ENCODE measurements around the gene TRMT11.
"Not testable (repeated sequence)": the region's sequence is repeated elsewhere in the genome, so short reads cannot be mapped to it uniquely, and the experiment has no call there.

Gene TRMT11

DNA sequence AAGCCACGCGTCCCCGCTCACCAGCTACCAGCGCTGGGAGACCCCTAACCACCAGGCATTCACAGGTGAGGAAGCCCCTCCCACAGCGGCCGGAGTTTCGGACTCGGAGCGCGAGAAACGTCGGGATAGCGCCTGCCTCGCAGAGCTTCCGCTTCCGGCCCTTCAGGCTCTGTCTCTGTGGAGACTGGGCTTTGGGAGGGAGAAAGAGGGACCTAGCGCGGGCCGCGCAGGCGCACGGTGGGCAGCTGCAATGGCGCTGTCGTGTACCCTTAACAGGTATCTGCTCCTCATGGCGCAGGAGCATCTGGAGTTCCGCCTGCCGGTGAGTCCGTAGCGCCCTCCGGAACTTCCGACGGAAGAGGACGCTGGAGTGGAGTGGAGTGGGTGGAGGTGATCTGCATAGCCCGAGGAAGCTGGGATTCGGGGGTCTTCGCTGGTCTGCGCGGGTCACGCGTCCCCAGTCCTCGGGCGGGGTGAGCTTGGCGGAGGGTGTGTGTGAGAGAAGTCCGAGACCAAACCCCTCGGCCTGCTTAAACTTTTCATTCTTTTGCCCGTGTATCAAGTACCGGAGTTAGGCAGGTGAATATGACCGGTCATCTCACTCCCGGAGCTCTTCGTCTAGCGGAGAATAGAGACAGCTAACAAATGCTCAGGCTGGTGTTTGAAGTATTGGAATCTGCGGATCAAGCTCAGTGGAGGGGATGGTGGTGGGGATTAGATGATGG is at the start of gene TRMT11:
TRMT11 (plus strand) TSS at position 240 of the 725 bp plus-strand sequence; CDS start at position 251, 11 bp downstream.
- DNase-seq = peak; percentile 90

DNA sequence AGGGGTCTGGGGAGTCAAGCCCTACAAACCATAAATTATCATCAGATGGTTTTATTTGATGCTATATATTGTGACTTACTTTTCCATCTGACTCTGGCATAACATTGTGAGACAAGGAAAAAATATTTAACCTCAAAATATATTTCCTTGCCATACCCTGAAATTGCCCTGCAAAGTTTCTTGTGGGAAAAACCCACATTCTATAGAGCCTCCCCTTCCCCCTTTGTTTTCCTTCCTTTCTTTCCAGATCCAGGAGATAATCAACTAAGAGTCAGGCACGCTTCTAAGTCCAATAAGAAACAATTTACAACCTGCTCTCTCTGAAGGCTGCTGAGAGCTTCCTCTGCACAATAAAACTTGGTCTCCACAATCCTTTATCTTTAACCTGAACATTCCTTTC is 47.3 kb upstream of the TRMT11 start:
- no peak for DNase-seq

DNA sequence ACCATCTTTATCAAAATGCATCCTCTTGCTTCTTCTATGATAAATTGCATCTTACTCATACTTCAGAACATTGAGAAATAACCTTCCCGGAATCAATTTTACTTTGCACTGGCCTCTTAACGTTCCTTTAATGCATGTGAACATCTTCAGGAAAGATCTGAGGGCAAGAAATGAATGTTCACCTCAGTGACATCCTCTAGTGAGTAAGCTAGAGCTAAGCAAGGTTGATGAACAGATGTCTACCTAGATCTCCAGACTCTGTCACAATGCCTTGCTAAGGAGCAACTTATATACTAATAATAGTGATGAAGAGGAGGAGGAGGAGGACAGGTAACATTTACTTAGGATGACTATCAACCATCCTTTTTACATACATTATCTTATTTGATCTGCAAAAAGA is 46.5 kb upstream of the TRMT11 start:
- DNase-seq = no peak

DNA sequence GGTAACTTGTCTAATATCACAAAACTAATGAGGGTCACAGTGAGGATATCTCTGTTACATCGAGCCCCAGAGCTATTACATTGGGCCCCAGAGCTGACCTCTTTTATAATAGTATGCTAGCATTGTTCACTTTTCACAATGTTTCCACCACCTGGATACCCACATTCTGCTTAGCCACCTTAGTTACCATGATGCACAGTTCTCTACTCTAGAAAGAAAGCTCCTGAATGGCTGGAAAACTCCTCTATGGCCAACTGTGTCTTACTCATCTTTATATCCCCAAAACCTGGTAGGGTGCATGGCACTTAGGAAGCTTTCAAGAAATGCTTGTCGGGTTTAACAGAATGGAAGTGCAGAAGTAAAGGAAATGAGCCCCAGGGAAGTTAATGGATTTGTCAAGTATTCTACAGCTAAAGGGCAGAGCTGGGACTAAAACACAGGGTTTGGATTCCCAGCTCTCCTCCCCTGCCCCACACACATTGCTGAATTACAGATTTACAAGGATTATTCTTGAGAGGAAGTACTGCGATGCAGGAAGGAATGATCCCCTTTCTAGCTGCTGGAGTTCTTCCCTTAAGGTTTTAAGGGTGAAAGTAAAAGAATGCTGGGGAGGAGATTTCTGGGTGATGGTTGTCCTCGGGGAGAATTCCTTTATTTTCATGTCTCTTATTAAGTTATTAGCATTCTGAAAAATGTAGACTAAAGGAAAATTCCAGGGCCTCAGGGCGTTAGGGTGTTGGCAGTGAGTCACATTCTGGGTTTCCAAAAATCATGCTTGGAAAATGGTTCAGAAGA is 45.9 kb upstream of the TRMT11 start:
- DNase-seq = no peak

DNA sequence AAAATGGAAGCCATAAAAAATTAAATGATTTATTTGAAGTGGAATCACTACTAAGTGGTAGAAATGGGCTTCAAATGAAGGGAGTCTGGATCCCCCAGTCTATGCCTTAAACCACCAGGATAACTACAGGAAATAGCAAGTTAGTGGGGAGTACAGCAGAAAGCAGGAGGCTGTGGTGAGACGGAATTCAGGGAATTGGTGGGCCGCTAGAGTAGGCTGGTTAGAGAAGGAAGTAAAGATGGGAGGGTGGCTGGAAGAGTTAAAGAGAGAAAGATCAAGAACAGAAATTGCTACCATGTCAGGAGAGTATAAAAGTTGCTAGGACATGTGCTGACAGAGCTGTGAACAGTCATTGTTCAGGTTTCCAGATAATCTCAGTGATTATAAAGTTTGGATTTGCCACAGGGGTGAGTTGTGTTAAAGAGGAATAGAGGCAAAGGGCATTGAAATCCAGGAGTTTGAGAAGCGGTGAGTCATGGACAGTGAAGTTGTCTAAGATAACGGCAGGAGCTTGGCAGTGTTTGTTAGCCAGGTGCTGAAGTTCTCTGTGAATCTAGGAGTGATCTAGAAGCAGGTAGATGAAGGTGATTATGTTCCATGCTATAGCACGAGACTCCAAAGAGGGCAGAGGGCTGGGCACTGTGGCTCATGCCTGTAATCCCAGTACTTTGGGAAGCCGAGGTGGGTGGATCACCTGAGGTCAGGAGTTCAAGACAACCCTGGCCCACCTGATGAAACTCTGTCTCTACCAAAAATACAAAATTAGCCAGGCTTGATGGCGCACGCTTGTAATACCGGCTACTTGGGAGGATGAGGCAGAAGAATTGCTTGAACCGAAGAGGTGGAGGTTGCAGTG is 43.4 kb upstream of the TRMT11 start:
- DNase-seq = no peak

DNA sequence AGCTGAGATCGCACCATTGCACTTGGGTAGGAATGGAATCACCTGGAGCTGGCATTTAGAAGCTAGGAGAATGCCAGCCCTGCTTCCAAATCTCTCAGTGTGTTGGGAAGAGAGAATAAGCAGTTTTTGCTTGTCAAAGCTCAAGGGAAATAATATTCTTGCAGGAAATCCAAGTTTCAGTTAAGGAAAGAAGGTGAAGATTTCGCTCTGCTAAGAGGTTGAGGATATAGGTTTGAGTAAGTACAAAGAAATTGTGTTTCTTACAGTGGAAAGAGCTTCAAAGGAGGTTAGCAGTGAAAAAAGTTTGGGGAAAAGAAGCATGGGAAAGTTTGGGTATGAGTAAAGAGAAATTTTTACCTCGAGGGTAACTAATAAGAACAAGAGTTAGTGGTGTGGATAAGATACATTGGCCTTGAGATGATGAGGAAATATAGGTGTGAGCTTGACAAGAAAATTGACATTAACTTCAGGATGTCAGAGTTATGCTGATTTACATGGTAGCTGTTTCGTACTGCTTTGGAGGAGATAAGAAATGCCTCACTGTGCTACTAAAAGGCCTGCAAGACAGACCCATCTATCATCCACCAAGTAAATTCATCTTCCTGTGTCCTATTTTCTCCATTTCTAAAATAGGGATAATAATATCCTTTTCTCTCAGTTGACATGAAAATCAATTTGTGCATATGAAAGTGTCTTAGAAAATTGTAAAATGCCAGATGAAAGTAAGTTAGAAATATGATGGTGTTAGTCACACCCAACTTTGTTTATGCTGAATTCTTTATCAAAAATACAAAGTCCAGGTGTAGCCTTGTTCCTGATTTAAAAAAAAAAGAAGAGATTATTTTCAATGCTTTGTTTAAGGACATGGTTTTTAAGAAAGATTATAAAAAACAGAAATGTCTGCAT is 42.6 kb upstream of the TRMT11 start:
- no peak for DNase-seq

DNA sequence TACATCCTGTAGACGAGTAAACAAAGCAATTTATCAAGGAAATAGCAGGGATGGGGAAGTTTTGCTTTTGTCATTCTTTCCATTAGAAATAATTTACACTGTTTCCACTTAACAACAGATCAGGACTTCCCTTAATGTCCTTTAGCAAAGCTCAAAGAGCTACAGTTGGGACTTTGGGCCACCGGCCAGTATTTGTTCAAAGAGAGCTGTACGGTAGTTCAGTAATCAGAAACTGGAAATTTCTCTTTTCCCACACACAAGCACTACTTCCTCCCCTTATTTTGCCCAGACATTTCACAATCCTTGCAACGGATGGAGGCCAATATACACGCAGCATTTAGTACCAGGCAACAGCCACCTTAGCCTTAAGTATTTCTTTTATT is 41.9 kb upstream of the TRMT11 start:
- DNase-seq = peak; percentile 2

DNA sequence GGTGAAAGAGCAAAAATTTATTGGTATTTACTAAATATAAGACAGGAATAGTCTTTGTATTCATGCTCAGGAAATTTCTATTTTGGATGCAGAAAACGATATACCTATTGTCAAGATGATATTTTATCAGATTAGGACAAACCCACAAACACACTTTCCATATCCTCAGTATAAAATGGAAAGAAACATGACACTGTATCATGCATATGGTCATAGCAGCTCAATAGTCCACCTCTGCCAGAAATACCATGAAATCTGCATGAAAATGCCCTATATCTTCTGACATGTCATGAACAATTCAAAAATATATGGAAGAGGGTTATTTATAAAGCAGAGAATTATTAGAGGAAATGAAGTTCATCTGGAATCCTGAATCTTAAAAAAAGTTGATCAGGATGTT is 41.4 kb upstream of the TRMT11 start:
- no peak for DNase-seq

DNA sequence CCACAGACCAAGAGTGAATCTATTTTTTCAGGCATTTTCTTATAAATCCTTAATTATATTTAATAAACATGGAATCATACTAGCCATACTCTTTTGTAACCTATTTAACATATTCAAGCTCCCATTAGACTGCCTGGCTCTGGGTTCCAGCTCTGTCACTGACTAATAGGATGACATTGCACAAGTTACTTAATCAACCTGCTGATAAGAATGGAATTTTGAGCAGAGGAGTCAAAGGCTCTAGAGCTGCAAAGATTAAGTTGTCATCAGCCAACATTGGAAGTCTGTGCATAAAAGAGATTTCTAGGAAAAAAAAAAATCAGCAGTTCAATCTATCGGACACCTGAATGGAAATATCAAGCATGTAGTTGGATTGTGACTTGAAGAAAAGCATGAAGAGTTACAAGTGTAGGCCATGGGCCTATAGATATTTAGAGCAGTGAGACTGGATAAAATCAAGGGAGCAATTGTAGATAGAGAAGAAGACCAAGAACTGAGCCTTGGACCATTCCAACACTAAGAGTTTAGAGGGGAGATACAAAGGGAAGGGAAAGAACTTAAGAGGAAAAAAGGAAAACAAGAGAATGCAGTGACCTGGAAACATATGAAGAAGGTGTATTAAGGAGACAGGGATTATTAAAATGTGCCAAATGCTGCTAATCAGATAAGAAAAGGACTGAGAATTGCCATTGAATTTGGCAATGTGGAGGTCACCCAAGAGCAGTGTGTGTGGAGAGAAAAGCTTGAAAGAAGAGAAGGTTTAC is 40.8 kb upstream of the TRMT11 start:
- DNase-seq = no peak

DNA sequence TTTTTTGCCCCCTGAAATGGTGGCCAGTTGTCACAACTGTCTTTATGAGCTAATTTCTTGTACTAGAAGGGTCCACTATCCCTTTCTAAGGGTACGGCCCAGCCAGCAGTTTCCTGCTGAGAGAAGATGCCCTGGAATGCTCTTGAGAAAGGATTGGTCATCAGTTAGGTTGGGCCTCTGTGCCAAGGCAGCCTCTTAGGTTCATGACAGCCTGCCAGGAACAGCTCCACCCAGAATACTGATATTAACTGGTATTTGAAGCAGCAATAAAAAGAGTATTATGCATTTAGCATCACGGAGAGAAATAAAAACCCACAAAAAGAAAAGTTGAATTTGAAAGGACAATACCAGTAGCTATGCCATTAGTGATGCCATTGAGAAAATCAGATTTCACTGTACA is 38.7 kb upstream of the TRMT11 start:
- no peak for DNase-seq

DNA sequence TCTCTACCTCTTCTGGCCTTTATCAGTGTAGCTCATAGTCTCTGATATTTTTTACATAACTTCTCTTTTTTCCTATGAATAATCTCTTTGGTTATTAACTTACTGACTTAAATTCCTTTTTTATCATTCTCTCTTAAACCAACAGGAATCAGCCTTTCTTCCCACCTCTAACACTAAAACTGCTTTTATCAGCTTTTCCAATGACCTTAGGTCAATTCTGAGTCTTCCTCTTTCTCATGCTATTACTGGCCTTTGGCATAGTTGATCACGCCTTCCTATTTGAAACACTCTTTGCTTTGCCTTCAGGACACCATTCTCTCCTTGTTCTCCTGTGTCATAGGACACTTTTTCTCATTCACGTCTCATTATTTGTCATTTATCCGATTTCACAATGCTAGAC is 37.9 kb upstream of the TRMT11 start:
- no peak for DNase-seq

DNA sequence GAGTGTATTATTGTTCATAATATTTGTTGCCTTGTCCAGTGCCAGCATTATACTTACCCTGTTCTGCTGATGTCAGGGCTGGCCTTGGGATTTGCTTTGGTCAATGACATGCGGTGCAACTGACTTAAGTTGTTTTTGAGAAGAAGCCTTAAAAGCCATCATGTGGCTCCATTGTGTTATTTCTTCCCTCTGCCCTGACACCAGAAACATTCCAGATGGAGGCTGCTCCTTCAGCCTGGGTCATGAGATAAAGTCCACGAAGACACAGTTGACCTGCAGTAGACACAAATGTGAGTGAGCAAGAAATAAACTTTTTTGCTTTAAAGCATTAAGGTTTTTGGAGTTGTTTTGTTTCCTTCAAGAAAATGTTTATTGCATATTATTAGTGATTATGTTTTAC is 37.3 kb upstream of the TRMT11 start:
- DNase-seq = no peak

DNA sequence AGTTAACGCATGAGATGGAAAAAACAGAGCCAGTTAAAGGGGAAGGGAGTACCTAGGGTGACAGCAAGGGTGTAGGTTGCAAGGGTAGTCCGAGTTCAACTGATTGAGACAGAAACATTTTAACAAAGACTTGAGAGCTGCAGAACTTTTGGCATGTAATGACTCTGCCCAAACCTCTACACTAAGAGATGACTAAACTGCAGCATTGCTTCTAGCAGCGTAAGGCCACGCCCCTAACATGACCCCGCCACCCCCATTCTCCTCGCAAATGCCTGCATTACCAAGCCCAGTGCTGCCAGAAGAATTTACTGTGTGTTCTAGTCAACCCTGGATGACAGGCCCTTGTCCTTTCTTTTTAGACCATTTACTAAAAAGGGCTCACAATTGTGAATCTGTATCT is 36.0 kb upstream of the TRMT11 start:
- DNase-seq = no peak

DNA sequence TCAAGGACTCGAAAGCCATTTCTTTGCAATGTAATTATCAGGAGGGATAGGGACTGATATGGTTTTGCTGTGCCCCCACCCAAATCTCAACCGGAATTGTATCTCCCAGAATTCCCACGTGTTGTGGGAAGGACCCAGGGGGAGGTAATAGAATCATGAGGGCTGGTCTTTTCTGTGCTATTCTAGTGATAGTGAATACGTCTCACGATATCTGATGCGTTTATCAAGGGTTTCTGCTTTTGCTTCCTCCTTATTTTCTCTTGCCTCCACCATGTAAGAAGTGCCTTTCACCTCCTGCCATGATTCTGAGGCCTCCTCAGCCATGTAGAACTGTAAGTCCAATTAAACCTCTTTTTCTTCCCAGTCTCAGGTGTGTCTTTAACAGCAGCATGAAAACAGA is 35.6 kb upstream of the TRMT11 start:
- DNase-seq = not testable (repeated sequence)

DNA sequence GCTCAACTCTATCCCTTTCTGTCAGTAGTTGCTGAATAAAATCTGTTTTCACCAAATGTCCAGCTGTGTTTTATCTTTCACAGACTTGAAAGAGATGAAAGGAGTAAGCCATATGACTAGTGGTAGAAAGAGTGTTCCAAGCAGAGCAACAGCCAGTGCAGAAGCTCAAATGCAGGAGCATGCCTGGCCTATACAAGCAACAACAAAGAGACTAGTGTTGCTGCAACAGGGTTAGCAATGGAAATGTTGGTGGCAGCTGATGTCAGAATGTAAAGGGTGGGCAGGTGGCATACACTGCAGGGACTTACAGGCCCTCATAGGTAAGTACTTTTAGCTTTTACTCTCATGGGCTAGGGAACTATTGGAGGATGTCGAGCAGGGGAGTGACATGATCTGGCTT is 35.0 kb upstream of the TRMT11 start:
- no peak for DNase-seq

DNA sequence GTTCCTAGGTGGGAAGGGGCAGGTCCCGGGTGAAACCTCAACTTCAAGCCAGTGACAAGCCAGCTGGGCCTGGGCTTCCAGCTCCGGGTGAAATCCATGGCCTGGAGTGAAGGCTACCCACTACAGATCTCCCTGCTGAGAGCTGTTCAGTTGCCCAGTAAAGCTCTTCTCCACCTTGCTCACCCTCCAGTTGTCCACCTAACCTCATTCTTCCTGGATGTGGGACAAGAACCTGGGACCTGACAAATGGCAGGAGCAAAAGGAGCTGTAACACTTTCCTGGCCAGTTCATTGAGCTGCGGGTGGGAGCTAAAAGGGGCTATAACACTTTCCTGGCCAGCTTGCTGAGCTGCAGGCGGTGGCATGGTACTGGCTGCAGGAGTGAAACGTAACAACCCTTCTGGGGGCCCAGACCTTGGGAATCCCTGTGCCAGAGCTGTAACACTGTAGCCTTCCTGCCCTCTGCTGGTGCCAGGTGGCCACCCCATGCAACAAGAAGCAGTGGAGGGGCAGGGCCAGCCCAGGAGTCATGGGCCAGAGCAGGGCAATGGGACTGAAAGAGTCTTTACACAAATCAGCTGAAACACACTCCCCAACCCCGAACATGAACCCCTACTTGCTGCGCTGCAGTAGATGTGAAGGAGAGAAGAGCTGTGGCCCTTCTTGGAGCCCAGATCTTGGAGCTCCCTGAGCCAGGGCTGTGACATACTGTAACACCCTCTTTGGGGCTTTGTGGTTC is 33.4 kb upstream of the TRMT11 start:
- no peak for DNase-seq

DNA sequence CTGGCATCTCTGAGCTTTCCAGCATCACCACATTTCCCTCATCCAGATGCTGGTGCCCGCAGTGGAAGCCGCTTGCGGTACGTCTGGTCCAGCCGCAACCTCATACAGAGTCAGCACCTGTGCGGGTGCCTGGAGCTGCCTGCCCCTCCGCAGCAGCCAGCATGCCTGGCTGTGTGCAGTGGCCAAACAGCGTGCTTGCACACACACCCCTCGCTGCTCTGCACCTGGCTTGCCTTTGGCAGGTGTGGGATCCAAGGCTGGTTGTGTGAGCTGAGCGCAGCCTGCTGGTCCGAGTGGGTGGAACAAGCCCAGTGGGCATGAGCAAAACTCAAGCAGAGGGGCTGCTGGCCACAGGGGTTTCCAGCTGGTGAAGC is 32.9 kb upstream of the TRMT11 start:
- DNase-seq = no peak

DNA sequence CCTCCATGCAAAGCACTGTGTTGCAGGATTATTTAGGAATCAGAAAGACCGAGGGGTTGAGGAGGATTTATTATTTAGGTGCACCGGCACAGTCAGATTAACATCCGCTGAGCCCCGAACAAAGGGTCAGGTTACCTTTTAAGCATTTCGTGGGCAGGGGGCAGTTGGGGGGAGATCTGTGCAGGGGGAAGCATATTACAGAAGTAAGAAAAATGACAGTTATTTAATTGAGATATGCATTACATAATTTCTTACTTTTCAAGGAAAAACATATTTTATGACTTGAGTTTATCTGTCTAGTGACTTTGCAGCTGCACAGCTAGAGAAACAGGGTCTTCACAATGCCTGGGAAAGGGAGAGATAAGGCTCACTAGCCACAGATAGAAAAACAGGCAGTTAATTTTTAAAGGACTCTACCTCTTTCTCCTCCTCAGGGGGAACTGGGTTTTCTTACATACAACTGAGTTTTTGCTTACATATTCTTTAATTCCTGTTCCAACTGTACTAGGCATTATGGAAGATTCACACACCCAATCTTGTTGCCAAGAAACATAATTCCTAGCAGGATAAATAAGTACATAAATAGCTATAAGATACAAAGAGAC is 31.5 kb upstream of the TRMT11 start:
- DNase-seq = no peak

DNA sequence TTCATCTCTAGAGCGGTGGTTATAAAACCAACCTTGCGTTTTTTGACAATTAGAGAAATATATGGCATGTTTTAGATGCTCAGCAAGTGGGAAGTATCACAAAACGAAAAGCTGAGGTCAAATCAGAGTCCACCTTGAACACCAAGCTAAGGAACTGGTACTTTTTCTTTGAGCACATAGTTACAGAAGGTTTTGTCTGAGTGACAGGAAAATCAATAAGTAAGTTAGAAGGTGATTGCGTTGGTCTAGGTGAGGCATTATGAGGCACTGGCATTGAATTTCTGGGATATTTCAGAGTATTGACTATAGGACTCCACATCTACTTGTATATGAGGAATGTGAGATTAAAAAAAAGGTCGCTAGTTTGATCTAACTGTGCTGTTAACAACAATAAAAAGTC is 30.4 kb upstream of the TRMT11 start:
- DNase-seq = no peak
